IMR-90 (cell line): Measurements from ENCODE around the gene ITPR3.

Source experiments
- CTCF ChIP-seq: conservative IDR thresholded peaks from 2 replicates; pipeline ENCODE4 v1.5.1; 2012; ENCODE audit warnings: mild to moderate bottlenecking, low read depth, low read length, improper control_type of control experiment
- ELK1 ChIP-seq: fragments of 150-350 bp; IDR thresholded peaks from 2 replicates; pipeline ENCODE4 v1.6.1; 2016; ENCODE audit warnings: low read depth, mild to moderate bottlenecking, low read length, moderate library complexity, borderline replicate concordance
- MAZ ChIP-seq: IDR thresholded peaks from 2 replicates; pipeline ENCODE4 v1.6.1; 2012; ENCODE audit warnings: low read depth, mild to moderate bottlenecking, low read length, improper control_type of control experiment, moderate library complexity, borderline replicate concordance
- MXI1 ChIP-seq: IDR thresholded peaks from 2 replicates; pipeline ENCODE4 v1.6.1; 2012; ENCODE audit warnings: low read depth, mild to moderate bottlenecking, low read length, moderate library complexity, borderline replicate concordance
- POLR2A ChIP-seq: IDR thresholded peaks from 2 replicates; pipeline ENCODE4 v1.6.1; 2012; ENCODE audit warnings: mild to moderate bottlenecking, low read depth, low read length
- RCOR1 ChIP-seq: IDR thresholded peaks from 2 replicates; pipeline ENCODE4 v1.6.1; 2012; ENCODE audit warnings: mild to moderate bottlenecking, low read length, improper control_type of control experiment; ENCODE audit not compliant: insufficient replicate concordance

GRCh38 chr6:33586108-33586640 lies 34.9 kb upstream of the ITPR3 start:
- TF ChIP-seq MAZ (no peak), CTCF (no peak), ELK1 (no peak), POLR2A (no peak), RCOR1 (no peak), MXI1 (no peak)
